ENCODE results near the gene DES.

DES gene

DNA sequence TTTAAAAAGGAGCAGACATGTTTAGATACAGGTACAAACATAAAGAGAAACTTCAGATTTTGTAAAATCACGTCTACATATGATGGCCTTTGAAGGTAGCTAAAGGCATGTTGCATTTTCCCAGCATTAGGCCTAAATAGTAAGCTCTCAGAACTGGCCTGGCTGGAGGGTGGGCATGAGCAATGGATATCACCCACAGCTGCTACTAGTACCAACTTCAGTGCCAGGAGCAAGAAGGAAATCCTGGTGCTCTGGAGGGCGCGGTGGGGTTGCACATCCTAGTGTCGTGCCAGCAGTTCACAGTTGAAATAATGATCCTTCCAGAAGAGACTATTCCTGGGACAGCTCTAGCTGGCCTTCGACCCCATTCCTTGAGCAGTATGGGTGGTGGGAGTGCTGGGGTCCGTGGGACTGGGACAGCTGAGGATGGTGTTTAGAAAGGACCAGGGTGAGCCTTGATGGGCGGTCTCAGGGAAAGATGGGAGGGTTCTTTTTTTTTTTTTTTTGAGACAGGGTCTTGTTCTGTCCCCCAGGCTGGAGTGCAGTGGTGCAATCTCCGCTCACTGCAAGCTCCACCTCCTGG is 4.9 kb downstream of the DES start:
- DNase-seq = no peak

DNA sequence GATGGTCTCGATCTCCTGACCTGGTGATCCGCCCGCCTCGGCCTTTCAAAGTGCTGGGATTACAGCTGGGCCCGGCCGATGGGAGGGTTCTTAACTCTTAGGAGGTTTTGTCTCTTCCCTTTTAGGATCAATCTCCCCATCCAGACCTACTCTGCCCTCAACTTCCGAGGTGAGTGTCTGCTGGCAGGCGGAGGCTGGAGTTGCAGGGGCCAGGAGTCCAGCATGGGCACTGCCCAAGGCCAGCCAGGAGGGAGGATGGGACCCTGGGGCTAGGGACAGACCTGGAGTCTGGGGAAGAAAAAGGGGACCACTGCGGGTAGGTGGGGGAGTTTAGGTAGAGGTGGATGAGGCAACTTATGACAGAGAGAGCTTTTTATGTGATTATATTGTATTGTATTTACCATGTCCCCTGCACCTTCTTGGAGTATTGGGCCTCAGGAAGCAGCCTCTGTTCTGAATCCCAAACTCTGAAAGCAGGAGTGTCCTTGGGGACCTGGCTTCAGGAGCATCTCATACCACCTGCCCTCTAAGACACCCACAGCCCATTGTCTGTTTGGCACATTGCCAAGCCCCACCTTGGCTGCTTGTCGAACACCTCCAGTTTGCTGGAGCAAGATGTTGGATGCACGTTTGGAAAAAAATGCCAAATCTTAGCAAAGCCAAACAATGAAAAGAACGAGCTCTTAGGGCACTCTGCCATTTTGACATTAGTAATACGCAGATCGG is 5.6 kb downstream of the DES start:
- DNase-seq = no peak

DNA sequence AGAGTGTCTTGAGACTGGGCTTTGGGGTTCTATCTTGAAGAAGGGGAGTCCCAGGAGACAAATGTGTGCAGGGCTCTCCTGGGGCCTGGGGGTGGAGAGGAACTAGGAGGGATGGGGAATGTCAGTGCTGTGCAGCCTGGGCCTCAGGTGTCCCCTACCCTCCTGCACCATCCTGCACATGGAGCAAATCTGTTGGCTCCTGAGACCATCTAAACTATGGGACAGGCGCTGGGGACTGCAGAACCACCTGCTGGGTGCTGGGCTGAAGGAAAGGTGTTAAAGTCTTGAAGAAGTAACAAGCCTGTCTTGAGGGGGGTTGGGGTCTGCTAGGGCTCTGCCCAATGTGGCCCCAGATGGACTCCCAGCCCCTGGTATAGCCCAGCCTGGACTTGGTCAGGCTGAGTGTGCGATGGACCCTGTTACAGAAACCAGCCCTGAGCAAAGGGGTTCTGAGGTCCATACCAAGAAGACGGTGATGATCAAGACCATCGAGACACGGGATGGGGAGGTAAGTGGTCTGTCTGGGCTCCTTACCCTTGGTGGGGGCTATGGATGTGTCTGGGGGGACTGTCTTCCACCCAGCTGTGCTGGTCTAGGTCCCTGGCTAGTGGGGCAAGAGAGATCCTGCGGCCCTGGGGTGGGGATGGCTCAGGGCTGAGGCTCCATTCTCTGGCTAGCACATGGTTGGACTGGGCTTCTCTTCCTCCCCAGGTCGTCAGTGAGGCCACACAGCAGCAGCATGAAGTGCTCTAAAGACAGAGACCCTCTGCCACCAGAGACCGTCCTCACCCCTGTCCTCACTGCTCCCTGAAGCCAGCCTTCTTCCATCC is 7.3 kb downstream of the DES start:
- no peak for DNase-seq

DNA sequence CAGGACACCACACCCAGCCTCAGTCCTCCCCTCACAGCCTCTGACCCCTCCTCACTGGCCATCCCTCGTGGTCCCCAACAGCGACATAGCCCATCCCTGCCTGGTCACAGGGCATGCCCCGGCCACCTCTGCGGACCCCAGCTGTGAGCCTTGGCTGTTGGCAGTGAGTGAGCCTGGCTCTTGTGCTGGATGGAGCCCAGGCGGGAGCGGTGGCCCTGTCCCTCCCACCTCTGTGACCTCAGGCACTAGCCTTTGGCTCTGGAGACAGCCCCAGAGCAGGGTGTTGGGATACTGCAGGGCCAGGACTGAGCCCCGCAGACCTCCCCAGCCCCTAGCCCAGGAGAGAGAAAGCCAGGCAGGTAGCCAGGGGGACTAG is 7.9 kb downstream of the DES start:
- no peak for DNase-seq

DNA sequence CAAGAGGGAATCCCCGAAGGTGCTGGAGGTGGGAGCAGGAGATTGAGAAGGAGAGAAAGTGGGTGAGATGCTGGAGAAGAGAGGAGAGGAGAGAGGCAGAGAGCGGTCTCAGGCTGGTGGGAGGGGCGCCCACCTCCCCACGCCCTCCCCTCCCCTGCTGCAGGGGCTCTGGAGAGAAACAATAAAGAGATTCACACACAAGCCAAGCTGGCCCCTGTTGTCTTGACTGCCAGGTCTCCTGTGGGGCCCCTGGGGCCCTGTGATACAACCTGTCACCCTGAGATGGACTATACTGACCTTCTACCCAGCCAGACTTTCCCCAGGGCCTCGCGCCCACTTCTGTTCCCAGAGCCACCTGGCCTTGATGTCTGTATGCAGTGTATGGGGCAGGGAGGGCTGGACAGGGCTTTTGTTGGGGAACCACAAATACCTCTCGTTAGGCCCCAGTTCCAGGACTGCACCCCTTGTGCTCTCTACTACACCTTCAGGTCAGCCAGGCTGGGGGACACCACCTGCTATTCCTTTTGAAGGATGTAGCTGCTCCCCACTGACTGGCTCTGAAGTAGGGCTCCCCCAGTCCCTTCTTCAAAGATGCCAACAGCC is 8.5 kb downstream of the DES start:
- no peak for DNase-seq

DNA sequence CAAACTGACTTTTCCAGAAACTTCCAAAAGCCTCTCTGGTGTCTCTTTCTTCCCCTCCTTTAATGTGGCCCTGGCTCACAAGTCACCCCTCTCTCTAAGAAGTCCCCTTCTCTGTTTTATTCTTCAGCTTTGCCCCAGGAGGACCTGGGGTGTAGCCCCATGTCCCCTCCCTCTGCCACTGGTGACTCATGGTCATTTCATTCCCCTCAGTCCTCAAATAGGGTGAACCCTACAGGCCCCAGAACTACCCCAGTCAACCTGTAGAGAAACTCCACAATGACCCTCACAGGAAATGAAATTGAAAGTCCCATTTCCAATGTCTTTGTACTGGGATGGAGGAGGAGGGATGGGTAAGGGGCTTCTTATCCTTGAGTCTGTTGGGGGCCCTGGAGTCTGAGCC is 10.3 kb downstream of the DES start:
- no peak for DNase-seq

DNA sequence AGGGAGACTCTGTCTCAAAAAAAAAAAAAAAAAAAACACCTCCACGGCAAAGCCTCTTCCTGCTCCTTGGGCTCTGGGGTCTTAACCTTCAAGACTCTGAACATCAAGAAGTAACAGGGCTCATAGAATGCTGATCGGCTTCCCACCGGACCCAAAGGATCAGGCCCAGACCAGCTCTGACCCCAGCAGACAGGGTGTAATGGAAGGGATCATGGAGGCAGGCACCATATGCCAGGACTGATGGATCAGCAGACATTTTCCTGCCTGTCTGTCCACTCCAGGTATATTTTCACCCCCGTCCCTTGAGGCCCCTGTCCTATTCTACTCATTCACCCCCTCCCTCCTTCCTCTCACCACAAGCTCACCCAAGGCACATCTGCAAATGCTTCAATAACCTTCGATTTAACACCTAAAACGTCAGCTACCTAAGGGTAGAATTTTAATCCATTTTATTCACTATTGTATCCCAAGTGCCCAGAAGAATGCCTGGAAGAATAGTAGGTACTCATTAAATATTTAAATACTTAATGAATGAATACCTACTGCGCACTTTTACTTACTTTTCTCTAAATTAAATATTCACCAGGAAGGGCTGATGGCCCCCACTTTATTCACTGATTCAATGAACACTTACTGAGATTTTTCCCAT is 11.9 kb downstream of the DES start:
- DNase-seq = no peak

DNA sequence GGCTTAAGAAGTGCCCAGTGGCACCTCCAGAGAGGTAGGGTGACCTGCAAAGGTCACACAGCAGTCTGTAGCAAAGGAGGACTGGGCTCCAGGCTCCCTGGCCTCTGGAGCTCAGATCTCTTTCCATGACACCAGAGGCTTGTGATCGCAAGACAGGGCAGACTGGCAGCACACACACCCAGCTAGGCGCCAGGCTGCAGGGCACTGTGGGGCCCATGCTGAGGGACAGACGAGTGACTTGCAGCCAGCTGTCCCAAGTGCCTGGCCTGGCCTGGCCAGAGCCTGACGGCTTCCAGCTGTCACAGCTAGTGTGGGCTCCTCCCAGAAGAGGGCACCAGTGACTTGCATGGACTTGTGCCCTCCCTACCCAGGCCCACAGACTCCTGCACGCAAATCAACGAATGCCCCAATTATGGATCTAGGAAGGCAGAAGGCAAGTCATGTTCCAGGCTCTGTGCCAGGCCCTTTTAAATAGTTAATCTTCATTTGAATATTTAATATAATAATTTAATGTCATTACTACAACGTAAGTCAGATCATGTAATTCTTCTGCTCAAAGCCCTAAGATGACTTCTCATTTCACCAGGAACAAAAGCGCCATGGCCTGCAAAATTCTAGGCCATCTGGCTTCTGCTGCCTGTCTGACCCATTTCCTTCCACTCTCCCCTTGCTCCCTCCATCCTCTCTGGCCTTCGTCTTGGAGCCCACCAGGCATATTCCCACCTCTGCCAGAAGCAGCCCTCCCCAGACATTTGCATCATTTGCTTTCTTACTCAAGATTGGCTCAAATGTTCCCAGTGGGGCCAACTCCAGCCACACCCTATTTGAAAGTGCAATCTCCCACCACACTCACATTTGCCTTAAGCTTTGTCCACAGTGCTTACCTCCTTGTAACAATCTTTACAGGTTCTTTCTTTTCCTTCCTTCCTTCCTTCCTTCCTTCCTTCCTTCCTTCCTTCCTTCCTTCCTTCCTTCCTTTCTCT is 12.7 kb downstream of the DES start:
- no peak for DNase-seq

DNA sequence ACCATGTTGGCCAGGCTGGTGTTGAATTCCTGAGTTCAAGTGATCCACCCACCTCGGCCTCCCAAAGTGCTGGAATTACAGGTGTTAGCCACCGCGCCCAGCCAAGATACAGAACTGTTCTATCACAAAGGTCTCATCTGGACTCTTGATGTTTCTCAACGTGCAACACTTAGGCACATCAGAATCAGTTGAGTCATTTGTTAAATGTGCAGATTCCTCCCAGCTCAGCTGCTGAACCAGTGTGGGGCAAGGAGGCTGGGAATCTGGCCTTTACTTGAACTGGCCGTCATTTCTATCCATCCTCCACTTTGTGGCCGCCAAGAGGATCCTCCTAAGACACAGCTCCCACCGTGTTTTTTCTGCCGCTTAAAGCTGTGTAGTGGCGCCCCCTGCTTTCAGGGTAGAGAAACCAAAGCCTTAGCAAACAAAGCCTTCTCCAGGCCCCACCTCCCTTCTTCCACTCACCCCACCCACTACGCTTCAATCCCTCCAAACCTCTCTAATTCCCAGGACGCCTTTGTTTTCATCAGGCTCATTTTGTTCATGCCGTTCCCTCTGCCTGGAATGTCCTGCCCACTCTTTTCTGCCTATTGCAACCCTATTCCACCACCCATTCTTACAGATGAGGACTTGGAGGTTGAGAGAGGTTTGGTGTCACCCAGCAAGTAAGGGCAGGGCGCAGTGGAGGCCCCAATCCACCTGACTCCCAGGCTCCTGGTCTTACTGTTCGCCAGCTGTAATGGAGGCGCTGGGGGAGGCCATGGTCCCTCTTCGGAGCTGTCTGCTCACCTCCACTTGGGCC is 15.7 kb downstream of the DES start:
- peak; percentile 45 for DNase-seq

DNA sequence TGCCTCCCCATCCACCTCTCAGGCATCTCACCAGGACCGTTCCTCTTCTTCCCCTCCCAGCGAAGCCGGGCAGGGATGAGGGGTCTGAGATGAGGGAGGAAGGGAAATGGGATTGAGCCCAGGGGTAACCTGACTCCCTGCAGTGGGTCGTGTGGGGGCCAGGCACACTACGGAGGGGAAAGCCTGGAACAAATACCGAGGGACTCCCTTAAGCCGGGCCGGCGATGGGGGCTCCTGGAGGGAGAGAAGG is 16.2 kb downstream of the DES start:
- DNase-seq = no peak

DNA sequence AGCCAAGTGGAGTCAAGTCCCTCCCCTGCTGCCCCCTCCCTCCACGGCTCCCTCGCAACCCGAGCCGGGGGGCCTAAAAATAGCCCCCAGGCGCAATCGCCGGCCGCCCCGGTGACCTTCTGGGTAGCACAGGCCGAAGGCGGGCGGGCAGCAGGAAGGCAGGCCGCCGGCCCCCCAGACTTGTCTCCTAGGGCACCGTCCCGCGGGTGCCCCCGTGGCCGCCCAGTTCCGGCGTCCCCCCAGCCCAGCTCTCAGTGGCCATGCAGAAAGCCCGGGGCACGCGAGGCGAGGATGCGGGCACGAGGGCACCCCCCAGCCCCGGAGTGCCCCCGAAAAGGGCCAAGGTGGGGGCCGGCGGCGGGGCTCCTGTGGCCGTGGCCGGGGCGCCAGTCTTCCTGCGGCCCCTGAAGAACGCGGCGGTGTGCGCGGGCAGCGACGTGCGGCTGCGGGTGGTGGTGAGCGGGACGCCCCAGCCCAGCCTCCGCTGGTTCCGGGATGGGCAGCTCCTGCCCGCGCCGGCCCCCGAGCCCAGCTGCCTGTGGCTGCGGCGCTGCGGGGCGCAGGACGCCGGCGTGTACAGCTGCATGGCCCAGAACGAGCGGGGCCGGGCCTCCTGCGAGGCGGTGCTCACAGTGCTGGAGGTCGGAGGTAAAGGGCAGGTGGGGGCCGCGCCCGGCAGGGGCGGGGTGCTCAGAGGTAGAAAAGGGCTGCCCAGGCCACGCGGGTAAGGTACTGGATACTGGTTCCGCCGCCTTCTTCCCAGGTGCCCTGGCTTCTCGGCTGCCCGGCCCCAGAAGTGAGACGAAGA is 16.7 kb downstream of the DES start, which contains the start of gene SPEG:
Gene SPEG, plus strand, starts transcription at position 126 of the 808 bp plus-strand sequence. Its CDS starts 135 bp downstream, at position 261.
- no peak for DNase-seq

DNA sequence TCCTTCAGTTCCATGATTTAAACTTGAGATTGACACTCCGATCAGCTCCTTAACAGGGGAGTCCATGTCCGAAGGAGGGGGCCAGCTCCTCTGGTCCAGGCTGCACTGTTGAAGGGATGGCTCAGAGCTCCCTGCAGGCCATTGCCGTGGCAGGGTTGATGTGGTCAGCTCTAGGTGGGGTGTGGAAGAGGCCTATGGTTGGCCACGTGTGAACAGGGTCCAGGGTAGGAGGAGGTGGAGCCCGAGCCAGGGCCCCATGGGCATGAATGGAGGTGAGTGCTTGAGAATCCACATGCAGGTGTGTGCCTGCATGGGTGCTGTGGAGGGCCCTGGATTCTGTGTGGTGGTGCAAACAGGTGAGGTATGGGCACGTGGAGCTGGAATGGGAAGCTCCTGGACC is 17.5 kb downstream of the DES start:
- DNase-seq = no peak

DNA sequence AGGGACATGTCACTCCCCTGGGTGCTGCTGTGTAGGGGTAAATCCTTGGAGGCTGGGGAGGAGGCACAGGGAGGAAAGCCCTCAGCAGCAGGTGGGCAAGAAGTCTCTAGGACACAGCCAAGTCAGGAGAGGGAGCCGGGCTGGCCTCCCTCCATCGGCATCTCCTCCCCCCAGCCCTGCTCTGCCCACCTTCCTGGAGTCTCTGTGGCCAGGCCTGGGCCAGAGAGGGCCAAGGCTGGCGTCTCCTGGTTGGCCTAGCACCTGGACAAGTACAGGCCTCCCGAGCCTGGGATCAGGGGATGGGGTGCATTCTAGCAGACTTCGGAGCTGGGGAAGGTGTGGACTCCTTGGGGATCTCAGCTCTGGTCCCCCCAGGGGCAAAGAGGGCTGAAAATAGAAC is 18.3 kb downstream of the DES start:
- no peak for DNase-seq

DNA sequence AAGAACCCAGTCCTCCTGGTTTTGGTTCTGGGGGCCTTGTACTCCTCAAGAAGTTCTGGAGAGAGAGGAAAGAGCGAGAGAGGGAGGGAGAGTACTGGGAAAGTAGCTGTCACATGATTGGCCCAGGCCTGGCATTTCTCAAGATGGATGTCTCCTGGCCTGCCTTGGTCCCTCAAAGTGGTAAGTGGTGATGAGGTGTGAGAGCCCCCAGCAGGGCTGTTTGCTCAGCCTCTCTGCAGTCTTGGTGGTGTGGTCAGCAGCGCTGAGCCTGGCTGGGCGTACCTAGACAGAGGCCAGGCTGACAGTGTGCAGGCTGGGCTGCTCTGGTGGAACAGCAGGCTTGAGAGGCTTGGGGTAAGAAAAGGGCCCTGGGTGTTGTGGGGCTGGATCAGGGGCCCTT is 19.0 kb downstream of the DES start:
- DNase-seq = no peak

DNA sequence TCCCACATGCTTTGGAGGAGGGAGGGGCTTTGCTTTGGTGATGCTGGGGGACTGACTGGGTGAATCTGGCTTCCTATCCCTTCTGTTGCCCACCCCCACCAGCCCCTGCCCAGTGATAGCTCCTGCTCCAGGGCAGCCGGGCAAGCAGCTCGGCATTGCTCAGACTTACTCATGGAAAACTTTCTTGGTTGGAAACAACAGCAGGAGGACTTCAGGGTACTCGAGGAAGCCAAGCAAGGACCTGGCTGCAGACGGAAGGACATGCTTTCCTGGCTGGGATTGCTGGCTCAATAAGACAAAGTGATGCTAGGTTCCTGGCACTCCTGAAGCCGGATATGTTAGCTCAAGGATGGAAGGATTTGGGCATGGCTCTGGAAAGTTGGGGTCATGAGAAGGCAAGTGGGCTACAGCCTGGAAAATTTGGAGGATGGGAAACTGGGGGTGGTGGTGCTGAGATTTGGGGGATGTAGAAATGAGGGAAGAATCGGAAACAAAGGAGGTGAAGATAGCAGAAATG is 19.6 kb downstream of the DES start:
- no peak for DNase-seq

DNA sequence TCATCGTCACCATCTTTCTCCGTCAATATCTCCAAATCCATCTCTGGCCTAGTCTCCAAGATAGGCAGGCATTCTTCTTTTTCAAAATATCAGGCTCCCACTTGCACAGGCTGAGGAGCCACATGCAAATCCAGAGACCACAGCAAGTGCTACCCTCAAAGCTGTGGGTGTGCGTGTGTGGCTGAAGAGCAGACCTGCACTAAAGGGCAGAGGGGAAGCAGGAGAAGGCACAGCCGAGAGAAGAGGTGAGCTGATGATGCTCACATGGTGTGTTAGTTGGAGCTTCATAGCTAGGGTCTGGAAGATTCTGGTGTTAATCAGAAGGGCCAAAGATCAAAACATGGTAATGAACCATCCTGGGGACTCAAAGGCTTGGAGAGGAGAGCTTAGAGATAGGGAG is 20.3 kb downstream of the DES start:
- DNase-seq = no peak

DNA sequence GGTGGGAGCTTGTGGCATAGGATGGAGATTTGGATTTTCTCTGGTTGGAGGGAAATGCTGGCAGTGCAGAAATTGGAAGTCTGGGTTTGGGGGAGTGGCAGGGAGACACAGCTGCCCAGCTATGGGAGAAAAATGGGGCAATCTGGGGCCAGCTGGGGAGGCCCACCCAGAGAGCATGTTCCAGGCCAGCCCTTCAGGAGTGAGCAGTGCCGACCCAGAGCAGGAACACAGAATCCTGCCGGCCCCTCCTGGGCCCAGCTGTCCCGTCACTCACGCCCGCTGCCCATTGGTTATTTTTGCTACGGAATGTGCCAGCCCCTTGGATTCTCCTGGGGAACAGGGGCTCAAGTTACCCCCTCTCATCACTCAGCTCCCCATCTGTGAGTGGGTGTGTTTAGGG is 21.3 kb downstream of the DES start:
- no peak for DNase-seq

DNA sequence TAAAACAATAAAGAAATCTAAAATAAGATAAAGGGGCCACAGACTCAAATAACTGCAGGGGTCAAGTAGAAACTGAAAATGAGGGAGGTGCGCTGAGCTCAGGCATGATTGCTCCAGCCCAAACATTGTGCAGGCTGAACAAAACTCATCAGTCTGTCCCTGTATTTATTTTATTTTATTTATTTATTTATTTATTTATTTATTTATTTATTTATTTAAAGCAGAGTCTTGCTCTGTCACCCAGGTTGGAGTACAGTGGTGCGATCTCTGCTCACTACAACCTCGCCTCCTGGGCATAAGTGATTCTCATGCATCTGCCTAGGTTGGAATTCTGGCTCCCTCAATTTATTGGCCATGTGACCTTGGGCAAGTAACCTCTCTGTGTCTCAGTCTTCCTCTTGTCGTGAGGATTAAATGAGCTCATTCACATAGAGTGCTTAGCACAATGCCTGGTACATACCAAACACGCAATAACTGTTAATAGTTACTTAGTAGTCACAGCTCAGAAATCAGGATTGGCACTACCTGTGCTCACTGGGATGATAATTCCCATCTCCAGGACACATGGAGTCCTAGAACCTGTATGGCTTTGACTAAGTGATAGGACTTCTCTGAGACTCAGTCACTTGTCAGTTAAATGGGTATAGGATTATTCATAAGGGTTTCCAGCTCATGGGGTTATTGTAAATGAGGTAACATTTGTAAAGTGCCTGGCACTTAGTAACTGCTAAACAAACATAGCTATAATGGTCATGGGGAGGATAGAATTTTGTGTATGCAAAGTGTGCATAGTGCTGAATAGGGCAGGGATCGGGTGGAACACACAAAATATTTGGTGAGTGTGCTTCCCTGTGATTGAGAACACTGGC is 22.4 kb downstream of the DES start:
- DNase-seq = no peak

All from activated CD4-positive, alpha-beta T cell treated with anti-CD3 and anti-CD28 coated beads, Interleukin-2, Interleukin-6, amounts not matched to agents 100 ng/mL and 50 ng/mL, durations not matched to agents 16 hours and 8 hours (primary cell).